ENCODE data around the gene RNF115. TPM values are rescaled to one million over a fixed set of nuclear protein-coding genes. Genes with fewer than 3 reads are reported as not detected.
"Not testable (repeated sequence)": the region's sequence is repeated elsewhere in the genome, so short reads cannot be mapped to it uniquely, and the experiment has no call there.

Gene RNF115
- total RNA-seq, 2 donors from 2014 or later = 17.7 to 19.3 TPM

GRCh38 chr1:145796753-145797152, 27.1 kb downstream of the RNF115 start:
- Mint-ChIP-seq H3K4me3 (no peak overlapping the region), H3K4me1 (peaks cover under 1% of the 10 kb centered on the region), H3K27ac (no peak overlapping the region), H3K27me3 (ENCODE audit: insufficient read depth) (no peaks in the 10 kb centered on the region), H3K9me3 (peaks cover 41% of the 10 kb centered on the region), H3K36me3 (ENCODE audit: low read depth) (peaks cover 68% of the 10 kb centered on the region)
- Histone ChIP-seq H3K4me1 (ENCODE audit: control insufficient read depth, insufficient read depth, low read length) (no peaks in the 10 kb centered on the region), H3K36me3 (ENCODE audit: control insufficient read depth, insufficient read depth, low read length) (peaks cover 38% of the 10 kb centered on the region), H3K4me3 (ENCODE audit: low read length) (peak overlapping the region; percentile 64), H3K9me3 (ENCODE audit: control insufficient read depth, low read length) (peaks cover 40% of the 10 kb centered on the region), H3K27ac (ENCODE audit: low read depth, low read length) (no peak overlapping the region), H3K9ac (ENCODE audit: extremely low read depth, low read length, poor library complexity, severe bottlenecking) (no peak overlapping the region), H3K27me3 (ENCODE audit: control insufficient read depth, insufficient read depth, low read length, poor library complexity, severe bottlenecking) (no peaks in the 10 kb centered on the region)
- TF ChIP-seq CTCF (conservative IDR thresholded peaks at IDR 0.05) = no peak
- 35 to 63% methylated on average over 1 of the region's 1 CpG for WGBS, 2 experiments (ENCODE audit: insufficient coverage in 1 of 2, insufficient read length in 1 of 2)
- no peak for DNase-seq

- Mint-ChIP-seq H3K27ac (no peak overlapping the region), H3K4me1 (no peaks in the 10 kb centered on the region), H3K9me3 (peaks cover 41% of the 10 kb centered on the region), H3K4me3 (no peak overlapping the region), H3K27me3 (ENCODE audit: insufficient read depth) (no peaks in the 10 kb centered on the region), H3K36me3 (ENCODE audit: low read depth) (peaks cover 70% of the 10 kb centered on the region)
- Histone ChIP-seq H3K27me3 (ENCODE audit: control insufficient read depth, insufficient read depth, low read length, poor library complexity, severe bottlenecking) (no peaks in the 10 kb centered on the region), H3K4me1 (ENCODE audit: control insufficient read depth, insufficient read depth, low read length) (no peaks in the 10 kb centered on the region), H3K4me3 (ENCODE audit: low read length) (peak overlapping the region; percentile 43), H3K9me3 (ENCODE audit: control insufficient read depth, low read length) (peaks cover 40% of the 10 kb centered on the region), H3K9ac (ENCODE audit: extremely low read depth, low read length, poor library complexity, severe bottlenecking) (no peak overlapping the region), H3K36me3 (ENCODE audit: control insufficient read depth, insufficient read depth, low read length) (peaks cover 38% of the 10 kb centered on the region), H3K27ac (ENCODE audit: low read depth, low read length) (no peak overlapping the region)
- no peak for DNase-seq
- WGBS, 2 experiments (ENCODE audit: insufficient coverage in 1 of 2, insufficient read length in 1 of 2) = 94 to 97% methylated on average over 6 to 10 of the region's 10 CpGs
- TF ChIP-seq CTCF (conservative IDR thresholded peaks at IDR 0.05) = no peak
Observed at GRCh38 chr1:145795257-145795881, 28.5 kb downstream of the RNF115 start.

- Histone ChIP-seq H3K36me3 (ENCODE audit: control insufficient read depth, insufficient read depth, low read length) (peaks cover 37% of the 10 kb centered on the region), H3K27me3 (ENCODE audit: control insufficient read depth, insufficient read depth, low read length, poor library complexity, severe bottlenecking) (no peaks in the 10 kb centered on the region), H3K9ac (ENCODE audit: extremely low read depth, low read length, poor library complexity, severe bottlenecking) (no peak overlapping the region), H3K4me3 (ENCODE audit: low read length) (no peak overlapping the region), H3K27ac (ENCODE audit: low read depth, low read length) (no peak overlapping the region), H3K4me1 (ENCODE audit: control insufficient read depth, insufficient read depth, low read length) (no peaks in the 10 kb centered on the region), H3K9me3 (ENCODE audit: control insufficient read depth, low read length) (peaks cover 26% of the 10 kb centered on the region)
- 100% methylated on average over 1 of the region's 1 CpG for WGBS, 2 experiments (ENCODE audit: insufficient coverage in 1 of 2, insufficient read length in 1 of 2)
- H3K9me3 Mint-ChIP-seq = peaks cover 26% of the 10 kb centered on the region
- no peaks in the 10 kb centered on the region for H3K27me3 Mint-ChIP-seq (ENCODE audit: insufficient read depth)
- TF ChIP-seq CTCF (conservative IDR thresholded peaks at IDR 0.05) = no peak
- no peak overlapping the region for H3K27ac Mint-ChIP-seq
- no peak overlapping the region for H3K4me3 Mint-ChIP-seq
- no peak for DNase-seq
- H3K36me3 Mint-ChIP-seq (ENCODE audit: low read depth) = peaks cover 61% of the 10 kb centered on the region
- H3K4me1 Mint-ChIP-seq = no peaks in the 10 kb centered on the region
Observed at GRCh38 chr1:145792484-145792883, 31.4 kb downstream of the RNF115 start.

GRCh38 chr1:145791860-145792259, 32.0 kb downstream of the RNF115 start:
- not testable (repeated sequence) for H3K9ac ChIP-seq (ENCODE audit: extremely low read depth, low read length, poor library complexity, severe bottlenecking); H3K27me3 Mint-ChIP-seq (ENCODE audit: insufficient read depth); H3K27me3 ChIP-seq (ENCODE audit: control insufficient read depth, insufficient read depth, low read length, poor library complexity, severe bottlenecking); H3K4me1 ChIP-seq (ENCODE audit: control insufficient read depth, insufficient read depth, low read length); H3K4me3 ChIP-seq (ENCODE audit: low read length); H3K27ac Mint-ChIP-seq; H3K27ac ChIP-seq (ENCODE audit: low read depth, low read length); H3K4me3 Mint-ChIP-seq; DNase-seq; H3K4me1 Mint-ChIP-seq
- Histone ChIP-seq H3K36me3 (ENCODE audit: control insufficient read depth, insufficient read depth, low read length) (peaks cover 32% of the 10 kb centered on the region), H3K9me3 (ENCODE audit: control insufficient read depth, low read length) (peaks cover 19% of the 10 kb centered on the region)
- Mint-ChIP-seq H3K36me3 (ENCODE audit: low read depth) (peaks cover 55% of the 10 kb centered on the region), H3K9me3 (peaks cover 20% of the 10 kb centered on the region)
- WGBS, 2 experiments (ENCODE audit: insufficient coverage in 1 of 2, insufficient read length in 1 of 2) = 82 to 96% methylated on average over 2 of the region's 2 CpGs
